GM21367 (cell line): ENCODE data around the gene CPEB3.
A peak's percentile ranks its signal among the peaks of the same experiment; 100 is the strongest.

Experiments used
- ATAC-seq: cut with Tn5 transposase; IDR thresholded peaks from one replicate; pipeline ENCODE4 v1.9.1; 2021; ENCODE audit not compliant: unreplicated experiment

CPEB3 gene

GRCh38 chr10:92110039-92110794 lies 180.7 kb downstream of the CPEB3 start:
- ATAC-seq: no peak

- ATAC-seq: no peak
These were observed 182.1 kb downstream of the CPEB3 start for GRCh38 chr10:92108747-92109146.

GRCh38 chr10:92108120-92108519 lies 182.8 kb downstream of the CPEB3 start:
- ATAC-seq: no peak

- ATAC-seq: no peak
These were observed 187.3 kb downstream of the CPEB3 start for GRCh38 chr10:92103376-92104090.

- ATAC-seq: no peak
These were observed 188.2 kb downstream of the CPEB3 start for GRCh38 chr10:92102601-92103213.

- no peak for ATAC-seq
These were observed 195.9 kb downstream of the CPEB3 start for GRCh38 chr10:92094960-92095359.

GRCh38 chr10:92091965-92092364 lies 198.9 kb downstream of the CPEB3 start:
- ATAC-seq: no peak

GRCh38 chr10:92087750-92088395 lies 203.0 kb downstream of the CPEB3 start:
- ATAC-seq: peak; percentile 89

GRCh38 chr10:92082583-92083280 lies 208.1 kb downstream of the CPEB3 start:
- no peak for ATAC-seq

- no peak for ATAC-seq
These were observed 209.2 kb downstream of the CPEB3 start for GRCh38 chr10:92081641-92082040.

- no peak for ATAC-seq
These were observed 210.6 kb downstream of the CPEB3 start for GRCh38 chr10:92080244-92080643.

- no peak for ATAC-seq
These were observed 211.9 kb downstream of the CPEB3 start for GRCh38 chr10:92079003-92079402.

- ATAC-seq: no peak
These were observed 214.2 kb downstream of the CPEB3 start for GRCh38 chr10:92076722-92077121.

GRCh38 chr10:92075829-92076228 lies 215.0 kb downstream of the CPEB3 start:
- ATAC-seq: no peak

GRCh38 chr10:92074126-92074887 lies 216.6 kb downstream of the CPEB3 start:
- ATAC-seq: no peak

- ATAC-seq: no peak
These were observed 222.0 kb downstream of the CPEB3 start for GRCh38 chr10:92068900-92069299.

- ATAC-seq: no peak
These were observed 224.5 kb downstream of the CPEB3 start for GRCh38 chr10:92066386-92066785.

GRCh38 chr10:92064506-92064905 lies 226.4 kb downstream of the CPEB3 start:
- no peak for ATAC-seq

GRCh38 chr10:92062273-92062672 lies 228.6 kb downstream of the CPEB3 start:
- ATAC-seq: no peak

GRCh38 chr10:92054807-92055206 lies 236.1 kb downstream of the CPEB3 start:
- ATAC-seq: no peak
